HG03442 (cell line): ENCODE results near the gene DNAJC16.

Experiments used
- ATAC-seq: cut with Tn5 transposase; IDR thresholded peaks from one replicate; pipeline ENCODE4 v1.9.1; 2021; ENCODE audit warnings: mild to moderate bottlenecking, moderate library complexity; ENCODE audit not compliant: unreplicated experiment

DNAJC16 gene

GRCh38 chr1:15618655-15619525 is 92.2 kb downstream of the DNAJC16 start:
- no peak for ATAC-seq

DNA sequence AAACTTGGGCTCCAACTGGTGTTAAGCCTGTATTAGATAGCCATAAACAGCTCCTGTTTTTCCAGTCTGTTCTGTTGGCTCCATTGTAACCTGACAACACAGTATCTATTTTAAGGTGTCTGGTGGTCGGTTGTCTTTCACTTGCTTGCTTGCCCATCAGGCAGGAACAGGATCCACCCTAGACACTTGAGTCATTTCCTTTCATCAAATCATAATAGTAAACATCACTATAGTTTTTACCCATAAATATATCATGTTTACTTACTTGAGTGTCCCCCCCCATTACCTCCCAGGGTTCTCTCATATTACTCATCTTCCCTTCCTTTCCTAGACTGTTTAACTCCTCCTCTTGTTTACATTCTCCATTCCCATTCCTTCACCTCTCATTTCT is 93.5 kb downstream of the DNAJC16 start:
- ATAC-seq = no peak

DNA sequence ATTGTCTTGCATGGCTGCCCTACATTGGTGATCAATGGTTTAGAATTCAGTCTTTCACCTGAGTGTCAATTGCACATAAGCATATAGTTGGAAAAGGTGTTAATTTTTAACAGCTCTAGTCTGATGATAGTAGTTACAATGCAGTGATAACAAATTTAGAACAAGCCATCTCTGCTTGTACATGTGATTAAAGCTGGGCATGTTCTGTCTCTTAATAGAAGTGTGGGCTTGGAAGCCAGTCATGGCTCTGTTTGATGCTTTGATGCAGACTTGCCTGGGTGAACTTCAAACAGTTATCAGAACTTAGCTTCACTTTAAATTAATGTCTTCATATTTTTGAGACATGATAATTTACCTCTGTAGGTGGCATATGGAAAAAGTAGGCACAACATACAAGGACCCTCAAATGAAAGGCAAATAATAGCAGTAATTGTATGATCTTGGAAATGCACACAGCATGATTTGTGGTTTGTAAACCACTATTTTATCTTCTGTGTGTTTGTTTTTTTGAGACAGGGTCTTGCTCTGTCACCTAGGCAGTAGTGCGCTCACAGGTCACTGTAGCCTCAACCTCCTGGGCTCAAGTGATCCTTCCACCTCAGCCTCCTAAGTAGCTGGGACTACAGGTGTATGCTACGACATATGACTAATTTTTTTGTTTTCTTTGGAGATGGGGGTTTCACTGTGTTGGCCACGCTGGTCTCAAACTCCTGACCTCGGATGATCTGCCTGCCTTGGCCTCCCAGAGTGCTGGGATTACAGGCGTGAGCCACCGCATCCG is 94.4 kb downstream of the DNAJC16 start:
- ATAC-seq = no peak

DNA sequence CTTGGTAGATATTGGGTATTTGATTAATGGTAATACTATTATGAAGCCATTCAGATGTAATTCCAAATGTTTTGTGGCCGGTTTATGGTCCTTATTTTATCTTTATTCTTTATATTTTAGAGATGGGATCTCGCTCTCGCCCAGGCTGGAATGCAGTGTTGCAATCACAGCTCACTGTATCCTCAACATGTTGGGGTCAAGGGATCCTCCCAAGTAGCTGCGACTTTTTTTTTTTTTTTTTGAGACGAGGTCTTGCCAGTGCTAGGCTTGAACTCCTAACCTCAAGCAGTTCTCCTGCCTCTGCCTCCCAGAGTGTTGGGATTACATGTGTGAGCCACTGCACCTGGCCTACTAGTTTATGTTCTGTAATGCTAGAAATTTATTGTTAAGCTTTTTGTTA is 95.3 kb downstream of the DNAJC16 start:
- ATAC-seq = no peak

DNA sequence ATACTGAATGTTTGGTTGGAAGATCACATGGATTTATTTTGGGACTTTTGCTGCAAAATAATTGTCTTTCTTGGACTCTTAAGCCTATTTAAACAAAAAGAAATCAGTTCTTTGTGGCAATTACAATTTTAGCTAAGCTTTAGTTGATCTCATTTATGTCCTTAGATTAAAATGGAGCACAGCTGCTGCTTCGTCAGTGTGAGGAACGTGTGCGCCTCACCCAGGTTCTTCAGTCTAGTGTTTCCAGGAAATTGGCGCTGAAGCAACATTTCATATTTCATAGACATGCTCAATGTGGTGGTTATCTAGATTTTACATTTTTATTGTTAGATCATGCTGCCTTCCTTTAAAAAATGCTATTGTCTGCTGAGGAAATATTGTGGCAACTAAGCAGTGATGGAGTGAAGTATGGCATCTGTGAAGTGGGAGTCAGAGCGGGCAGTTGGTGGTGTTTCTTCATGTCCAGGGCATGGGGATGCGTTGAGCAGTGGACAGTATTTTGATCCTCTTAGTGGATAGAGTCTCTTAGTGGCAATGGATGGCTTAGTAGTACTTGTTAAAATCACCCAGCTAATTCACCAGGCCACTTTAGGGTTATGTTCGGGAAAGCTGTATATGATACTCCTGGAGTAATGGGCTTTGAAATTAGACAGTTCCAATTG is 96.2 kb downstream of the DNAJC16 start:
- no peak for ATAC-seq

- ATAC-seq = no peak
These were observed 96.8 kb downstream of the DNAJC16 start for GRCh38 chr1:15623435-15623834.

DNA sequence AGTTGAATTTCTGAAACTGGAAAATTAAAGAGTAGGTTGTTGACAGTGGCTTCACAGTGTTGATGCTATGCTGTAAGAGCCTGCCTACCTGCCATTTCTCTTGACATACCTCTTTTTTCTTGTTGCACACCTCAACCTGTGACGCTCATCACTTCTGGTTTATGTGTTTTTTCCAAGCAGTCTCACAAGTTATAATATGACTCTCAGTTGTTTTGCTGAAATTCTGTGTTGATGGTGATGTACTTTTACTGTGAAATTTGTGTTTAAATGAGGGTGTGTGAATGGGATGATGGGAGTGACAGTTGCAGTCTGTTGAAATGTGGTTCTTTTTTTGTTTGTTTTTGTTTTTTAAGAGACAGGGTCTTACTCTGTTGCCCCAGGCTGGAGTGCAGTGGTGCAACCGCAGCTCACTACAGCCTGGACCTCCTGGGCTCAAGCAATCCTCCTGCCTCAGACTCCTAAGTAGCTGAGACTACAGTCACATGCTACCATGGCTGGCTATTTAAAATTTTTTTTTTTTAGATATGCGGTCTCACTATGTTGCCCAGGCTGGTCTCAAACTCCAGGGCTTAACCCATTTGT is 97.6 kb downstream of the DNAJC16 start:
- no peak for ATAC-seq

DNA sequence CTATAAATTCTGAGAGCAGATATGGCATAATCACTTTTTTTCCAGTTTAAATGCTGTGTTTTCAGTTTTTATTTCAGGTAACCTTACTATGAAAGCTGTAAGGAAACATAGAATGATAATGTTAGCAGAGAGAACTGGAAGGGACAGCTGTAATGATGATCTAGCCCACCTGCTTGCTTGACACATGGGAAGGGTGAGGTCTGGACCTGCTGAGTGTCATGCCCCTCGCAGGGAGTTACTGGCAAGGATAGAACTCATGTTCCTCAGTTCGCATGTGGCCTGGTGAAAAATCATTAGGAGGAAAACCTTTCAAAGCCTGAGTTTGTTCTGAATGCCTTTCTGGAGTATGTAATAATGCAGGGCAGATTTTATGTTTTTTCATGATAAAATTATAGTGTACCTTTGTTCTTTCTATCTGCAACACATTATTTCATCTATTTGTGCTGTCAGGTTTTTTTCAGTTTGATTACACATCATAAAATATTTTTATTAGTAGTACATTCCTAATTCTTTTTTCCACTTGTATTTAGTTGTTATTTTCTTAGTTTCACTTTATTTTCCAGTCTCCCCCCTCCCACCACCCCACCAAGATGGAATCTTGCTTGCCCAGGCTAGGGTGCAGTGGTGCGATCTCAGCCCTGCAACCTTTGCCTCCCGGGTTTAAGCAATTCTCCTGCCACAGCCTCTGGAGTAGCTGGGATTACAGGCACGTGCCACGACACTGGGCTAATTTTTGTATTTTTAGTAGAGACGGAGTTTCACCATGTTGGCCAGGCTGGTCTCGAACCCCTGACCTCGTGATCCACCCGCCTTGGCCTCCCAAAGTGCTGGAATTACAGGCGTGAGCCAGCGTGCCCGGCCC is 98.6 kb downstream of the DNAJC16 start:
- ATAC-seq = no peak
